Measurements from ENCODE around the gene TBC1D4. TPM values are rescaled to one million over a fixed set of nuclear protein-coding genes. Genes with fewer than 3 reads are reported as not detected.

Gene TBC1D4
- total and polyA plus RNA-seq, 8 donors, result 16.6 to 31.7 (median 26.8) TPM

DNA sequence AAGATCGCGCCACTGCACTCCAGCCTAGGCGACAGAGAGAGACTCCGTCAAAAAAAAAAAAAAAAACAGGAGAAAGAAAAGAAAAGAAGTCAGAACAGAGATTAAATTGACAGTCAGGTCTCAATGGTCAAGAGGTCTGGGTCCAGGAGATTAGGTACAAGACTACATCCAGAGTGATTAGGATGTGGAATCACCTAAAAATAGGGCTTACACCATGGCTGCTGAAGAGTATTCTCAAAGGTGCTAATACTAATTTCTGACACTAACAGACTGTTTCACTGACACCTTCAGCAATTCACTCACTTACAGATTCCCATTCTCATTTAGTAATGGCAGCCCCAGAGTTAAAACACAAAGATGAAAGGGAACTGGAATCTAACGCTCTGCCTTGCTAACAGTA is 91.7 kb downstream of the TBC1D4 start:
- Histone ChIP-seq H3K36me3 (no peaks in the 10 kb centered on the region), H3K4me3 (no peak overlapping the region), H3K4me1 (peaks cover 0 to 4% of the 10 kb centered on the region in 2 donors), H3K27ac (no peak overlapping the region), H3K27me3 (no peaks in the 10 kb centered on the region), H3K9me3 (no peaks in the 10 kb centered on the region)
- DNase-seq (no peak), ATAC-seq (no peak)
- TF ChIP-seq CTCF (IDR thresholded peaks at IDR 0.05), result no peak
- intact Hi-C loops (cut with DNase I), result no loop called here

GRCh38 chr13:75385708-75386083 is 96.3 kb downstream of the TBC1D4 start:
- intact Hi-C loops (cut with DNase I), result loop anchor here in 1 of 2 donors (10.0 kb wide), 1 partner anchor 159 kb away; the partner anchor contains the start of gene UCHL3
- no peak for ATAC-seq

DNA sequence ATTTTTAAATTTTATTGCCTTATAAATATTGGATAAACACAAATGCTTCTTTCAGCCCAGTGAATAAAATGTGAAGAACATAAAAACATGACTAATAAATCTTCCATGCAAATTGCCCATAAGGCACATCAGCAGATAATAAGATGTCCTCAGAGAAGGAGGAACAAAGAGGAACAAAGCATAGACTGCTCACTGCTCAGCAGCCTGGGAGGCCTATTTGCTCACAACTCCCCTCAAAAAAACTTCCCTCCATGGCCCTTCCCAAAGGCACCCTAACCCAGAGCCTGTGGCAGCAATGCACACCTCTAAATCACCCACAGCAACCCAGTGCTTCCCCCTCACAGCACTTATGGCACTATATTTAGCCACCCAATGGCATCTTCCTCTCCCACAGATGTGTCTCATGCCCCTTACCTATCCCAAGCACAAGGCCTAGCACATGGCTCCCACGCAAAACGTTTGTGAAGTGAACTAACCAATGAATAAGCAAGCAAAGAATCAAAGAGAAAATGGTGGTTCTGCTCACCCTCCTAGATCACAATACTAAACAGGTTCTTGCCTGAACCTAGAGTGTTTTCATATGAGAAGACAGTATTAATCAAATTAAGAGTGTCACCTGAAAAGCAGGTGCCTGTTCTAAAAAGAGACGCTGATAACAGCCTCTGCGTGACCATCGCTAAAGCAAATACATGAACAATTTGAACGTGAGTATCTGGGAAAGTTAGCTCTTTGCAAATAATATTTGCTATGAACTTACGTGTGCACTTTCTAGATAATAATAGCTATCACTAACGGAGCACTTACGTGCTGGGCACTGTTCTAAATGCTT is 96.9 kb downstream of the TBC1D4 start:
- DNase-seq (no peak), ATAC-seq (peak; percentile 56)
- intact Hi-C loops (cut with DNase I), result loop anchor here in 1 of 2 donors (10.0 kb wide), 1 partner anchor 160 kb away; the partner anchor contains the start of gene UCHL3
- H3K27me3 ChIP-seq, result no peaks in the 10 kb centered on the region
- H3K4me1 ChIP-seq, result no peaks in the 10 kb centered on the region
- no peak overlapping the region for H3K4me3 ChIP-seq
- no peaks in the 10 kb centered on the region for H3K36me3 ChIP-seq
- no peak for TF ChIP-seq CTCF (IDR thresholded peaks at IDR 0.05)
- no peaks in the 10 kb centered on the region for H3K9me3 ChIP-seq
- no peak overlapping the region for H3K27ac ChIP-seq

More at GRCh38 chr13:75385708-75386083, 96.3 kb downstream of the TBC1D4 start:
- Histone ChIP-seq H3K27ac (no peak overlapping the region), H3K9me3 (no peaks in the 10 kb centered on the region), H3K4me3 (no peak overlapping the region), H3K27me3 (no peaks in the 10 kb centered on the region), H3K4me1 (no peaks in the 10 kb centered on the region), H3K36me3 (no peaks in the 10 kb centered on the region)
- DNase-seq, result no peak
- no peak for TF ChIP-seq CTCF (IDR thresholded peaks at IDR 0.05)

DNA sequence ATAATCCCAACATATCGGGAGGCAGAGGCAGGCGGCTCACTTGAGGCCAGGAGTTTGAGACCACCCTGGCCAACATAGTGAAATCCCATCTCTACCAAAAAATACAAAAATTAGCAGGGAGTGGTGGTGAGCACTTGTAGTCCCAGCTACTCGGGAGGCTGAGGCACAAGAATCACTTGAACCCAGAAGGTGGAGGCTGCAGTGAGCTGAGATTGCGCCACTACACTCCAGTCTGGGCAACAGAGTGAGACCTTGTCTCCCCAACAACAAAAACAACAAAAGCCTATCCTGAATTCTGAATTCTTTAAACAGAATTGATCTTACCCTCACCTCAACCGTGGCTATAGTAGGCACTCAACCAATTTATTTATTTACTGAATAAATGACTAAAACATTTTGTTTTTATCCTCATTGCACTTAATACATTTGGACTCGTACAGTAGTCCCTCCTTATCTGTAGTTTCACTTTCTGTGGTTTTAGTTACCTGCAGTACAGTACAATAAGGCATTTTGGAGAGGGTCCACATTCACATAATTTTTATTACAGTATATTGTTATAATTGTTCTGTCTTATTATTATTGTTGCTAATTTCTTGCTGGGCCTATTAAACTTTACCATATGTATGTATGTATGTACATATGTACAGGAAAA is 98.8 kb downstream of the TBC1D4 start:
- no peaks in the 10 kb centered on the region for H3K36me3 ChIP-seq
- no peak for ATAC-seq
- no peaks in the 10 kb centered on the region for H3K9me3 ChIP-seq
- no peak for DNase-seq
- no peaks in the 10 kb centered on the region for H3K27me3 ChIP-seq
- no peak overlapping the region for H3K27ac ChIP-seq
- no peaks in the 10 kb centered on the region for H3K4me1 ChIP-seq
- no peak for TF ChIP-seq CTCF (IDR thresholded peaks at IDR 0.05)
- H3K4me3 ChIP-seq, result no peak overlapping the region
- intact Hi-C loops (cut with DNase I), result loop anchor here in 1 of 2 donors (10.0 kb wide), 1 partner anchor 162 kb away; the partner anchor contains the start of gene UCHL3

GRCh38 chr13:75378301-75378700 is 103.7 kb downstream of the TBC1D4 start:
- H3K9me3 ChIP-seq, result no peaks in the 10 kb centered on the region
- no peak for DNase-seq
- no peaks in the 10 kb centered on the region for H3K36me3 ChIP-seq
- ATAC-seq, result no peak
- no peak overlapping the region for H3K4me3 ChIP-seq
- H3K27me3 ChIP-seq, result no peaks in the 10 kb centered on the region
- H3K27ac ChIP-seq, result no peak overlapping the region
- no peaks in the 10 kb centered on the region for H3K4me1 ChIP-seq
- TF ChIP-seq CTCF (IDR thresholded peaks at IDR 0.05), result no peak
- intact Hi-C loops (cut with DNase I), result loop anchor here in 1 of 2 donors (10.0 kb wide), 1 partner anchor 106 kb away; the partner anchor contains the start of gene TBC1D4

Data from left lung (tissue), 10 donors.